HG02610 (cell line): Measurements from ENCODE around the gene TEX101.

Source experiments
- ATAC-seq: cut with Tn5 transposase; IDR thresholded peaks from one replicate; pipeline ENCODE4 v1.9.1; 2021; ENCODE audit warnings: mild to moderate bottlenecking, moderate library complexity; ENCODE audit not compliant: unreplicated experiment

Gene TEX101

DNA sequence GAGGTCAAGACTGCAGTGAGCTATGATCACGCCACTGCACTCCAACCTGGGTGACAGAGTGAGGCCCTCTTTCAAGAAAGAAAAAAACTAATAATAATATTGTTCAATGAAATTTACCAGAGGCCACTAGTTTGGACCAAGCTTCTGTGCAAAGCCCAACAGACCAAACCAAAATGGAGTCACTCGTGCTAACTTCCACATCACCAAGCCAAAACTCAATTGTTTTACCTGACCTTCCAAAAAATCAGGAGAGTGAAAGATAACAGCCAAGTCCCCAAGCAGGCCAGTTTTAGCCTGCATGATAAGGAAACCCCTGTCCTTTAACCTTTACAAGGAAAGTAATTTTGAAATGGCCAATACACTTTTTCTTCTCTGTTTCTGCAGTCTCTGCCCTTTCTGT is 30.7 kb downstream of the TEX101 start:
- no peak for ATAC-seq

DNA sequence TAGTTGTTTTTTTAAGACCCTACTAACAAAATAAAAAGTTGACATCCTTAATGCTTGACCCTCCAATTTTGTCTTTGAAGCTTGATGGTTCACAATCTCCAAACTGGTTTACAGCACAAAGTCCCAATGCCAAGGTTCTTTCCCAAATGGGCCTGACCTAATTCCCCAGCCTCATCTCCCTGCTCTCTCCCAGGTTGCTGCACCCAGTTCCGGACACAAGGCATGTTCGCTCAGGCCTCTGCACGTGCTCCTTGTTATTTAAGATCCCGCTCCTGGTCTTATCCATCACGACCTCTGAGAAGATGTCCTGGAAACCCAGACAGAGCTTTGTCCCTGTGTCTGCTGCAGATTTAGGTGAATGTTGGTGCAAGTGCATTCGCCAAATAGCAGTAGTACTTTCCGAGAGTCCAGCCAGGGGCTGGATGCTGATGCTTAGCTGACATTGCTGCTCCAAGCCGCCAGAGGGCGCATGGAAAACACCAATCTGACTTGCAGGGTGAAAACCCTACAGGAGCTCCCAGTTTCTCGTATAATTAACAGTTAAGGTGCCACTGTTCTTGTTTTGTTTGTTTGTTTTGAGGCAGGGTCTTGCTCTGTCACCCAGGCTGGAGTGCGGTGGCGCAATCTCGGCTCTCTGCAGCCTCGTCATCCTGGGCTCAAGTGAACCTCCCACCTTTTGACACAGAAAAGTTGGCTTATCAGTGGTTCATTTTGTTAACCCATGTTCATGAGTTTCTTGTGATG is 32.2 kb downstream of the TEX101 start:
- peak; percentile 55 for ATAC-seq

DNA sequence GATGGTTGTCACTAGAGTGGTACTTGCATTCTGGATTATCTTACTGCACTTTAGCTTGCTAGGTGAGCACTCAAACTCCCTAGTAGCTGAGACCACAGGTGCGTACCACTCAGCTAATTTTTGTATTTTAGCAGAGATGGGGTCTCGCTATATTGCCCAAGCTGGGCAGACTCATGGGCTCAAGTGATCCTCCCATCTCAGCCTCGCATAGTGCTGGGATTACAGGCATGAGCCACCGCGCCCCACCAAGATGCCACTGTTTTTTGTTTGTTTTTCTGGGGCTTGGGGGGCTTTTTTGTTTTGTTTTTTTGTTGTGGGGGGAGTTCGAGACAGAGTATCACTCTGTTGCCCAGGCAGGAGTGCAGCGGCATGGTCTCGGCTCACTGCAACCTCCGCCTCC is 33.0 kb downstream of the TEX101 start:
- no peak for ATAC-seq

DNA sequence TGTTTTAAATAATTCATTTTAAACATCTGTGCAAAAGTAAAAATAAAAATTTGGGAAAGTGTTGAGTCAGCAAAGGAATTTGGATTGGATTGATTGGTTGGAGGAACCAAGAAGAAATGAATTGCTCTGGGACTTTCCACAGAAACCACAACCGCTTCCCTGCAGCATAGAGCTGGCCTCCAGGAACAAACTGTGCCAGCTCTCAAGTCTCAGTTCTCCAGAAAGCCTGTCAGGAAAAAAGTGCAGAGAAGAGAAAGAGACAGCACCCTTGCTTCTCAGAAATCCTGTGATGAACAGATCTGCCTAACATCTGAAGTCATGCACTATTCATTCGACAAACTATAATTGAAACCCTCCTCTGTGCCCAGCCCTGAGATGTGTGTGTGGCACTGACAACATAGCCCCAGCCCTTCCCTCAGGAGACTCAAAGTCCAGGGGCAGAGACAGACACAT is 35.9 kb downstream of the TEX101 start:
- no peak for ATAC-seq

DNA sequence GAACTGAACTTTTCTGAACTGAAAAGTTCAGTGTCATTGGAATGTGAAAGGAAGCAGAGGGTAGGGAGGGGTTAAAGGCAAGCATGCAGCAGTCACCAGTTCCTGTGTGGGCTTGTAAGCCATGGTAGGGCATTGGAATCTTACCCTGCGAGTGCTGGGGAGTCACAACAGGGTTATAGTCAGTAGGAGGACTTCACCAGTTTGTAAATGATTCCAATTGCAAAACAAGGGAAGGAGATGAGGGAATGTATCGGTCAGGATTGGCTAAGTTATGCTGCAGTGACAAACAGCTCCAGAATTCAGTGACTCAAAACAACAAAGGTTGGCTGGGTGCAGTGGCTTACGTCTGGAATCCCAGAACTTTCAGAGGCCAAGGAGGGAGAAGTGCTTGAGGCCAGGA is 37.9 kb downstream of the TEX101 start:
- ATAC-seq: no peak

DNA sequence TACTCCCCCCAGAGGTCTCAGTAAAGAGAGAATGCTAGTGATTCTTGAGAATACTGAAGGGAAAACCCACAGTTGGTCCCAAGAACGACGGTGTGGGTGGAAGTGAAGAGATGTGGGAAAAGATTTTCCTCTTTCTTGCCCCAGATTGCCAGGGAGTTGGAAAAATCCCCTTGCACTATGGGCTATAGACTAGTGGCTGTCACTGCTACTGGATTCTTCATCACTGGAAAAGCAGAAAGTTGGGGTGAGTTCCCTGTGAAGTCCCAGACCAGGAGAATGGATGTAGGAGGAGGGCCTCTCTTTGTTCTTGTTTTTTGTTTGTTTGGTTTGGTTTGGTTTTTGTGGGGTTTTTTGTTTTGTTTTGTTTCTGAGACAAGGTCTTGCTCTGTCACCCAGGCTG is 39.3 kb downstream of the TEX101 start:
- no peak for ATAC-seq

DNA sequence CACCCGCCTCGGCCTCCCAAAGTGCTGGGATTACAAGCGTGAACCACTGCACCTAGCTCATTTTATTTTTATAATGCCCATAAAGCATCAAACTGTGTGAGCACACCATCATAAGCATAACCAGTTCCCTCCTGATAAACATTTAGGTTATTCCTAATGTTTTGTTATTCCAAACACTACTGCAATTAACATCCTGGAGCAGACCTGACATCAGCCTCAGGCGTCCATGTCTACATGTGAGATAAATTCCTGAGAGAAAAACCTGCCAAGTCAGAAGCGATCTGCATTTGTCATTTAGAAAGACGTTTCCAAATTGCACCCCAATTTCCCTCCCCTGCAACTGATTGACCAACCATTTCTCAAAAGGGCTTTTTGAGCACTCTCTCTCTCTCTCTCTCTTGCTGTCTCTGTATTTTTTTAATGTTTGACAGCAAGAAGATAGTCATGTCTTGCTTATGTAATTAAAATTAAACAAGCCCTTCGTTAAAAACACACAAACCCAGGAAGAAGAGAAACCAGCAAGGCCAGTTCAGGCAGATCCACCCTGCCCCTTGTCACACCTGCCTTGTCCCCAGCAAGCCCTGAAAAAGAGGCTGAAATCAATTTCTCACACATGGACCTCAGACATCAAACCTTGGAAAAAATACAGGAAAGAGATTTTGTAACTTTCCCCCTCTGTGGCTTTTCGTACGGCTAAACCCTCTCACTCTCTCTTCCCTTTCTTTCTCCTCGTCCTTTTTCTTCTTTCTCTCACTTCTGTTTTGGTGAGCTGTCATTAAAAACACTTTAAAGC is 40.8 kb downstream of the TEX101 start:
- no peak for ATAC-seq

DNA sequence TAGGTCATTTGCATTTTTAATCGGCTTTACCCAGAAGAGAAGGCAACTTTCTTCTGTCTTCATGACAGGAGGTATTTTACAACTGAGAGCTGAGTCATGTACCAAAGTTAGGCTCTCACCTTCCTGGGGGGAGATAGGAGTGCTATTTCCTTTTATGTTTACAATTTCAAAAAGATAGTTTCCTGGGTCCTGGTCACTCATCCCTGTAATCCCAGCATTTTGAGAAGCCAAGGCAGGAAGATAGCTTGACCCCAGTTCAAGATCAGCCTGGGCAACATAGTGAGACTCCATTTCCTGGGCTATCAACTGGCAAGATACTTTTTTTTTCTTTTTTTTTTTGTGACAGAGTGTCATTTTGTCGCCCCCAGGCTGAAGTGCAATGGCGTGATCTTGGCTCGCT is 43.1 kb downstream of the TEX101 start:
- ATAC-seq: no peak

DNA sequence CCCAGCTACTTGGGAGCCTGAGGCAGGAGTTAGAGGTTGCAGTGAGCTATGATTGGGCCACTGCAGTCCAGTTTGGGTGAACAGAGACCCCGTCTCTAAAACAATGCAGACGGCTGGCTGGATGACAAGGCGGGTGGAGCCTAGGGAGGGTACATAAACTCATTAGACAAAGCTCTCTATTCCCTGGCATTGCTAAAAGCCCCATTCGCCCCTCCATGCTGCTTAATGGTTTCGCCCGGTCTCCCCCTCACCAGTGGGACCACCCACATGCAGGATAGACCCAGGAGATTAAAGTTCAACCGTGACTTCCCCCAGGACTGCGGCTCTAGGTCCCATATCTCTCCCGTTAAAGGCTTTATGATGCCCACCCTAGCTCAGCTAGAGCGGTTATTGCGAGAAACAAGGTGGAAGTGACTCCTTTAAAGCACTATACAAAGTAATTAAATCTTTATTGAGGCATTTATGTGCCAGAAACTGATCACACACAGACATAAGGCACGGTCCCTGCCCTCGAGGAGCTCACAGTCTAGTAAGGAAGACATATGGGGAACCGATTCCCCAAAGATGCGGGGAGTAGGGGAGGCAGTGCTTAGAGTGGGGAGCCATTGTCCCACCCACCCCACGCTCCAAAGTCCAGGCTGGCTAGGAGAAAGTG is 45.8 kb downstream of the TEX101 start:
- no peak for ATAC-seq

DNA sequence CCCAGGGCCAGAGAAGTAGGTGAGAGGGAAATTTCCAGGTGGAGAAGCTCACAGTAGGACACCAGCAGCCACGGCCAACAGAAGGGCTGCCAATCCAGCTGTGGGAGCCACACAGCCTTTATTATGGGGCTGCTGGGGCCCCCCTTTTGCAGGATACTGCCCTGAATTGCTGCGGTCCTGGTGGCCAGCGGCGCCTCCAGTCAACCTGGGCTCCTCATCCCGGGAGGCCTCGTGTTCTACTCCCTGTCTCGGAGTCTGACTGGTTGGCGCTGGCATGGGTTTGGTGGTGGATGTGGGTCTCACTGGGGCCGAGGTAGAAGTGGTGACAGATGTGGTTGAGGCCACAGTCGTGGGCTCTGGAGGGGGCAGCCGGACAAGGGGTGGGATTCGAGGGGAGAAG is 46.6 kb downstream of the TEX101 start:
- ATAC-seq: no peak

DNA sequence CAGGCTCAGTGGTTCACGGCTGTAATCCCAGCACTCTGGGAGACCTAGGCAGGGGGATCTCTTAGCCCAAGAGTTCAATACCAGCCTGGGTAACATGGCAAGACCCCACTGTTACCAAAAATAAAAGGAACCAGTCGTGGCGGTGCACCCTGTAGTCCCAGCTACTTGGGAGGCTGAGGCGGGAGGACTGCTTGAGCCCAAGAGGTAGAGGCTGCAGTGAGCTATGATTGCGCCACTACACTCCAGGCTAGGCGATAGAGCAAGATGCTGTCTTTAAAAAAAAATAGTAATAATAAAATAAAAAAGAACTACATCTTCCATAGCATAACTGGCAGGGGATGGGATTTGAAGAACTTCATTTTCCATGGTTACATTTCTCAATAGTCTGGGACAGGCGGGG is 47.7 kb downstream of the TEX101 start:
- ATAC-seq: no peak

DNA sequence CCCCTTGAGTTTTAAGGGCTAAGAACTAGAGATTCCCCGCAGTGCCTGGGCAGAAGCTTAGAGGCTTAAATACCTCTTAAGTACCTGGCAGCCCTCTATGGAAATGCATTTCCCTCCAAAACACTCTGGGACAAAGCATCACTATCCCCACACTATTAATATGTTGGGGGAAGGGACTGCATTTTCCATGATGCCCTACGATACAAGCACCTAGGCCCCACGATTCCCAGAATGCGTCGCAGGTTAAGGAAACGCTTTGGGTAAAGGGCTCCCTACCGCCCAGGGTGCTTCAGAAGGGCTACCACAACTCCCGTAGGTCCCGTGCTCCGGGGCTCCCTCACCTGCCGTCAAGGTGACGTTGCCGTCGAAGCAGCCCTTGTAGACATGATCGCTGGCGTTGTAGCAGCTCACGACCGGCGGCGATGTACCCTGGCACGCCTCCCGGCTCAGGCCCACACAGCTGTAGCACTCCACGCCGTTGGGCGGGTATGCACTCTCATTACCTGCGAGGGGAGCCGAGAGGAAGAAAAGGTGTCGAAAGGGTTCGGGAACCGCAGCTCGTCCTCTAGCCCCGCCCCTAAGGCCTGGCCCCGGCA is 48.2 kb downstream of the TEX101 start:
- ATAC-seq: no peak

DNA sequence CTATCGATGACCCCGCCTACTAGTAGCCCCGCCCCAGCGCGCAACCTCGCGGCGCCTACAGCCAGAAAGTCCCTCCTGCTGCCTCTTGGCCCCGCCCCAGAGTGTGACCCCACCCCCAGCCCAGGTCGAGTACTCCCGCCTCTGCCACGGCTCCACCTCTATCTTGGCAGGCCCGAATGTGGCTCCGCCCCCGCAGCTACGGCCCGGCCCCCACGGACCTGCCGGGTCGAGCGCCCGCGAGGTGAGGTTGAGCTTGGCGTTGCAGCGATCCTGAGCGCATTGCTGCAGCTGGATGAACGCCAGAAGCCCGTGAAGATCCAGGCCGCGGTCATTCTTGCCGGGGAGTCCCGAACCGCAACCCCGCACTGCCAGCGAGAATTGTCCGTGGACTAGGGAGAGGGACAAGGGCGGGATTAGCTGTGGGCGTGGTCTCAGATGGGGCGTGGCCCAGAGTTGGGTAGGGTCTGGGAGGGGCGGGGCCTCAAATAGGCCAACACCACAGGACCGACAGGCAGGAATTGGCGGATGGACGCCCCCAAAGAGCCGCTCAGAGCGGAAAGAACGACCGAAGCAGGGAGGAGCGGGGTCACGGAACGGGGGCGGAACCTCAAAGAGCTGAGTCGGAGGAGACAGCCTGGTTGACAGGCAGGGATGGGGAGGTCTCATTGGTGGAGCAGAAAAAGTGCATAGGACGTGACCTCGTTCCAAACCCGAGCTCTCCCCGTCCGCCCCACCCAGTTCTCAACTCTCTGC is 48.9 kb downstream of the TEX101 start:
- peak; percentile 85 for ATAC-seq

DNA sequence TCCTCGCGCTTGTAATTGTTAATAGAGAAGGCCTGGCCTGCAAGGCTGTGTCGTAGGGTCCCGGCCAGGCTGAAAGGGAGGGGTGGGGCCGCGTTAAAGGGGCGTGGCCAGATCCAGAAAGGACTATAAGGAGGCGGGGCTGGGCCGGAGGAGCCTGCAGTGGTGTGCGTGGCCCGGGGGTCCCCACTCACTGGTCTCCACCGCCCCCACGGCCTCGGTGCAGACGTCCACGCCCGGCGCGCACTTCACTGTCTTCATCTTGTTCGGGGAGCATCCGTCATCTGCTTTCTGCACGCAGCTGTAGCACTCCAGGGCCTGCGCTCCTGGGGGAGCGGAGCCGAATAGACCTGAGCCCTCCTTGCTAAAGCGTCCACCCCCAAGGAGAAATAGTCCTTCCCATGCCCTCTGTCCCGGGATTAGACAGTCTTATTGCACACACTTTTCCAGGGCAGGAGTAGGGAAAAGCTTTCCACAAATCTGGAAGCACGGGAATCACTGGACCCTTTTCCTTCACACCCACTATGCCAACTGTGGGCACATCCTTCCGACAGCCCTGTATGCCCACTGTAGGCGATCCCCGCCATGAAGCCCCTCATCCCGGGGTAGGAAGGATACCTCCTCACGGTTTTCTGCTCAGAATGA is 49.6 kb downstream of the TEX101 start:
- ATAC-seq: peak; percentile 31

DNA sequence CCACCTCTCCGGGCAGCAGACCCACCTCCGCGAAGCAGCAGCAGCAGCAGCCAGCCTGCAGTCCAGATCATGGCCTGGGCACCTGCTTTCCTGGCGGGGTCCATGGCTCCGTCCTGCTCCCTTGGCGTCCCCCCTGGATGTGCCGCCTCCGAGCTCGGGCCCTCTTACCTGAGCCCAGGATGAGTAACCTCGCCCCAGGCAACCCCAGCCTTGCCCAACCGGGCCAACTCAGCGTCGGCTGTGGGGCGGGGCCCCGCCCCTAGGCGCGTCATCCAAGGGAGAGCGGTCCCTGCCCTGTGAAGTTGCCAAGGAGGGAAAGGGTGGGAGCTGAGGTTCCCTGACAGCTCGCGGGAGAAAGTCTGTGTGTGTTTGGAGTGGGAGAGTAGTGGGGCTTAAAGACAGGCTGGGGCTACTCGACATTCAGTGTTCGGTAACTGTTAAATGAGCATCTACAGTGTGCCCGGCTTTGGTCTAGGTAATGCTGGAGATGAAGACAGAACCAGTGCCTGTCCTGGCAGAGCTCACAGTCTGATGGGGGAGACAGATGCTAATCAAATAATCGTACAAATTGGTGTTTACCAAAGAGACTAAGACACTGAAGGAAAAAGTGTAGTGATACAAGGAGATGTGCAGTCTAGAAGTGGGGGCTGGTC is 50.9 kb downstream of the TEX101 start, which contains the start of gene LYPD3:
Gene LYPD3, minus strand, starts transcription at position 141 of the 653 bp plus-strand sequence. Its CDS starts 37 bp downstream, at position 104.
- no peak for ATAC-seq

DNA sequence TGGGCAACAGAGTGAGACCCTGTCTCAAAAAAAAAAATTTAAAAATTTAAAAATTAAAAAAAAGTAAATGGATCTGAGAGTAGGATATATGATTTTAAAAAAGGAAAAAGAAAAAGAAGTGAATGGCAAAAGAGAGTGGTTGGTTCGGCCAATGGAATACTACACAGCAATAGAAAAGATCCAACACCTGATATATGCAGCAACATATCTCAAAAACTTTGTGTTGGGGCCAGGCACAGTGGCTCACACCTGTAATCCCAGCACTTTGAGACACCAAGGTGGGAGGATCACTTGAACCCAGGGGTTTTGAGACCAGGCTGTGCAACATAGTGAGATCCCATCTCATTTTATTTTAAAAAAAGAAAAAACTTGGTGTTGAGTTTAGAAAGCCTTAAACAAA is 52.1 kb downstream of the TEX101 start:
- ATAC-seq: no peak

DNA sequence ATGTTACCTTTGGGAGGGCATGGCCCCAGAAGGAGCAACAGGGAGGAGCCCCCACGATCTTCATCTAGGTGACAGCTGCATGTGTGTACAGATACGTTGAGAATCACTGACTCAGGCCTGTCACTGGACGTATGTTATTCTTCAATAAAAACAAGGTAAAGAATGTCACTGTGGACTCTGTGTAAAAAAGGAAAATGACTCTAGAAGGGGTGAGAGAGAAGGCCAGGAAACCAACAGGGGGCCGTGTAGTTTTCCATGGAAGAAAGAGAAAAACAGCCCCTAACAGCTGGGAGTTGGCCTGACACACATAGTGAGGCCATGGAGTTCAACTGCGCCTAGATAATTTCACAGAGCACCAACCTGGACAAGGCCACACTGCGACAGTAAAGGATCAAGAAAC is 52.6 kb downstream of the TEX101 start:
- ATAC-seq: no peak

DNA sequence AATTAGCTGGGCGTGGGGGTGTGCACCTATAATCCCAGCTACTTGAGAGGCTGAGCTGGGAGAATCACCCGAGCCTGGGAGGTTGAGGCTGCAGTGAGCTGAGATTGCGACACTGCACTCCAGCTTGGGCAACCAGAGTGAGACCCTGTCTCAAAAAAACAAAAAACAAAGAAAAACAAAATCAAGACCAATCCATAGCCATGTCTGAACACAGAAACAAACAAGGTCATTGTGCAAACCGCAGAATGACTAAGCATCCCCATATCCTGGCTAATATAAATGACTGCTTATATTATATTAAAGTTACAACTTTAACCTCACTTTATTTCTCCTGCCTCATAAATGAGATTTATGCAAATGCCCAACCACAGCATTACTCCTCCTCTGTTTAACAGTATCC is 53.0 kb downstream of the TEX101 start:
- no peak for ATAC-seq
